ENCODE data around the gene APCS.

Gene APCS, protein sequence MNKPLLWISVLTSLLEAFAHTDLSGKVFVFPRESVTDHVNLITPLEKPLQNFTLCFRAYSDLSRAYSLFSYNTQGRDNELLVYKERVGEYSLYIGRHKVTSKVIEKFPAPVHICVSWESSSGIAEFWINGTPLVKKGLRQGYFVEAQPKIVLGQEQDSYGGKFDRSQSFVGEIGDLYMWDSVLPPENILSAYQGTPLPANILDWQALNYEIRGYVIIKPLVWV

DNA sequence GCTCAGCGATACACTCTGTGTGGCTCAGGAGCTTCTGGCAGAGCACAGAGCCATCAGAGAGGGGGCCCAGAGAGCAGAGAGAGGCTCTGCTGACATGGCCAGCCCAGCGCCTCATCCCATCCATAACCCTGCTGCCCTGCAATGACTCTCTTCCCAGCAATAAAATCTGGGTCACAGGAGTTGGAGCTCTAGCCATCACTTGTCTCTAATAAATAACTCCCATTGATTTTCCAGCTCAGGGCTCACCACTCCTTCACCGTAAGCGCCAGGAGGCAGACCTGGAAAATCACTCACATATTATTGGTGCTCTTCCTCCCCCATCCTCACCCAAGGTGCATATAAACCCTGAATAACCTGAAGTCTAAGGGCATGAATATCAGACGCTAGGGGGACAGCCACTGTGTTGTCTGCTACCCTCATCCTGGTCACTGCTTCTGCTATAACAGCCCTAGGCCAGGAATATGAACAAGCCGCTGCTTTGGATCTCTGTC is at the start of gene APCS:
APCS (plus strand) TSS at position 366 of the 491 bp plus-strand sequence; CDS start at position 462, 96 bp downstream.
- no peak for DNase-seq

- DNase-seq: no peak
These were observed 39.5 kb upstream of the APCS start for GRCh38 chr1:159548126-159548525.

DNA sequence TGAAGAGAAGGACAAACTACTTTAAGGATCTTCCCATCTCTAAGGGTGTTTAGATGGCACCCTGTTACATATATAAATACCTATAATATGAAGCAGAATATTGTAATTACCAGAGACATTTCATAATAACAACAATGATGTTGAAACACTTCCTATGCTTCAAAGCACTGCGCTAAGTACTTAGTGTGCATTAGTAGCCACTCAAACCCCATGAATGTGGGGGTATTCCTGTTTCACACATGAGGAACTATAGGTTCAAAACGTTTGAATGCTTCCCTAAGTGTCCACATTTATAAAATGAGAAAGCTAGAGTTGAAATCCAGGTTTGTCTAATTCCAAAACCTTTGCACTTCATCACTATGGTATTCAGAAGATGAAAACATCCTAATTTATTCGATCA is 33.4 kb upstream of the APCS start:
- no peak for DNase-seq

- DNase-seq: no peak
These were observed 32.9 kb upstream of the APCS start for GRCh38 chr1:159554696-159555095.

- DNase-seq: no peak
These were observed 30.7 kb upstream of the APCS start for GRCh38 chr1:159556931-159557369.

- no peak for DNase-seq
These were observed 27.0 kb upstream of the APCS start for GRCh38 chr1:159560599-159560998.

- DNase-seq: no peak
These were observed 26.1 kb upstream of the APCS start for GRCh38 chr1:159561497-159561896.

- DNase-seq: no peak
These were observed 24.9 kb upstream of the APCS start for GRCh38 chr1:159562680-159563079.

DNA sequence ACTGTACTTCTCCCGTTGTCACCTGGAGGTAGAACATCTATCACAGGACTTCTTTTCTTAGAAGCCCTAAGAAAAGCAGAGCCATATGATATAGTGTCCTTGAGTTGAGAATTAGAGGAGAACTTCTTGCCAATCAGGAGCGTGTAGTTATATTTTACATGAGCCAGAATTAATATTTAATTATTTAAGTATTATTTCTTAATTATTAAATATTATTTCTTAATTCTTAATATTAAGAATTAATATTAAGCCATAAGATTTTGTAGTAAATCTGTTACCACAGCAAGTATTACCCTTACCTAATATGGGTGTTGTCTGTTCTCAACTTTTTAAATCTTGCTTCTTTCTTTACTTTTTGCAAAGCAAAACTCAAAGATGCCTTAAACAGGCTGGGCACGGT is 10.2 kb upstream of the APCS start:
- no peak for DNase-seq

- no peak for DNase-seq
These were observed 7.3 kb upstream of the APCS start for GRCh38 chr1:159580340-159580739.

GRCh38 chr1:159581422-159581821 is 6.2 kb upstream of the APCS start:
- DNase-seq: no peak

DNA sequence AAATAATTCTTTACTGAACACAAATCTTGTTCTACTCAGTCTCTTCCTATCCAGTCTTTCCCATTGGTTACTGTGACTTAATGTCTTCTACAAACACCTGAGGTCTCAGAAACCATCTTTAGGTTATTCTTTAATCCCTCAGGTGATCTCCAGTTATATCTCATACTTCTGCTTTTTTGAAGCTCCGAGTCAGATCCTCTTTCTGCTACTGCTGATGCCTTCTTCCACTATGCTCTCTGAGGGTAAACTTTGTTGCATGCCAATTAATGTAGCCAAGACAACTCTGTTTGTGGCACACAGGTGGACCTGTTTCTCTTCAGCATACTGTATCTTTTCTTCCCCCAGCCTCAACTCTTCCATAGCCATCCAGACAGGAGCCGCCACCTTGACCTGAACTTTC is 3.1 kb upstream of the APCS start:
- no peak for DNase-seq

DNA sequence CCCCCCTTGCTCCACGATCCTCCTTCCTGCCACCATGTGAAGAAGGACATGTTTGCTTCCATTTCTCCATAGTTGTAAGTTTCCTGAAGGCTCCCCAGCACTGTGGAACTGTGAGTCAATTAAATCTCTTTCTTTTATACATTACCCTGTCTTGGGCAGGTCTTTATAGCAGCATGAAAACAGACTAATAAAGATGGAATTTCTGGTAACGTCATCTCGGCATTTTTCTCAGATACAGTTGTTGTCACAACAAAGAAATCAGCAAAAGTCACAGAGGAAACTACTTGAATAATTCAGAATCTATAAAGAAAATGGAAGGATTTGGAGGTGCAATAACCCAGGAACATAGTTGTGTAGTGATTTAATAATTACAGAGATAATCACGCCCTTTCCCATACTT is 4.4 kb downstream of the APCS start:
- DNase-seq: no peak

- no peak for DNase-seq
These were observed 7.2 kb downstream of the APCS start for GRCh38 chr1:159594625-159595405.

GRCh38 chr1:159598196-159598595 is 10.6 kb downstream of the APCS start:
- DNase-seq: no peak

DNA sequence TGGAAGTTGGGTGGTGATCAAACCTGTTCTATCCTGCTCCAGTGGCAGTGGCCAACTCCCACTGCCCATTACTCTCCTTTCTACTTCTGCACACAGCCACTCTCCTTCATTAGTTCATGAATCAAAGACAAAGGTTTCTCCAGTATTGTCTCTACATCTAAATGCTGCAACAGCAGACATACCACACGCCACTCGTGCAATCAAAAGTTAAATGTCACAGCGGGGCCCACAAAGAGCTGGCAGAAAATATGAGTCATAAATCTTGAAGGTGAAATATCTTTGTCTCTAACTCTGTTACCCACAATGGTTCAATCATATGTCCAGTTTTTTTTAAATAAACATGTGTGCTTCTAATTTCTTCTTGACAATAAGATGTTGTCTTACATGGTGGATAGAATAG is 13.3 kb downstream of the APCS start:
- no peak for DNase-seq

GRCh38 chr1:159602501-159602999 is 14.9 kb downstream of the APCS start:
- no peak for DNase-seq

- DNase-seq: no peak
These were observed 24.7 kb downstream of the APCS start for GRCh38 chr1:159612211-159612885.

DNA sequence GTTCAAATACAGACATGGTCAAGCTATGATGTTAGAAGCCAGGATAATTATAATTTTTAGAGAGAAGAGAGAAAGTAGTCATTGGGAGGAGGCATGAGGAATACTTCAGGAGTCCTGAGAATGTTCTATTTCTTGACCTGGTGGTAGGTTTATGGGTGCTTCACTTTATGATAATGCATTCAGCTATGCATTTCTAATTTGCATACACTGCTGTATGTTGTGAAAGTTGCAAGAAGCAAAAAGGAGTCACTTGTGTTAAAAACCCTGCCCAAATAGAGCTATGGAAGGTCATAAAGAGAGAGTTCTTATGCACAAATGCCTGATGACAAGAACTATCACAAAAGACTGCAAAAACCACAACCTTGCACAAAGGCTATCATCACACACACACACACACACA is 45.3 kb downstream of the APCS start:
- DNase-seq: no peak

Measured in activated CD8-positive, alpha-beta memory T cell treated with anti-CD3 and anti-CD28 coated beads, Interleukin-2, amount 50 U/mL, for 48 hours (primary cell).